Hepatocyte (in vitro differentiated cells): Measurements from ENCODE around the gene INO80B. TPM values are rescaled to one million over a fixed set of nuclear protein-coding genes. Genes with fewer than 3 reads are reported as not detected.
"Not testable (repeated sequence)": the region's sequence is repeated elsewhere in the genome, so short reads cannot be mapped to it uniquely, and the experiment has no call there.

Experiments
- DNase-seq: peaks from one replicate; pipeline ENCODE4 v3.0.0-alpha.2; 2016; ENCODE audit warnings: low spot score
- H2AFZ ChIP-seq: fragments of 200-600 bp; sonication (generic); 2 replicates; pipeline ENCODE4 v1.6.0; 2016; ENCODE audit warnings: antibody characterized with exemption, mild to moderate bottlenecking
- H3K27ac ChIP-seq: fragments of 200-600 bp; sonication (generic); 2 replicates; pipeline ENCODE4 v1.5.1; 2016; ENCODE audit warnings: mild to moderate bottlenecking
- H3K27me3 ChIP-seq: fragments of 200-600 bp; sonication (generic); 2 replicates; pipeline ENCODE4 v1.6.1; 2016
- H3K36me3 ChIP-seq: fragments of 200-600 bp; sonication (generic); replicated peaks from 2 replicates; pipeline ENCODE4 v1.5.1; 2016; ENCODE audit warnings: low read depth; ENCODE audit not compliant: insufficient read depth
- H3K4me1 ChIP-seq: fragments of 200-600 bp; sonication (generic); 2 replicates; pipeline ENCODE4 v1.5.1; 2016; ENCODE audit warnings: mild to moderate bottlenecking, moderate library complexity; ENCODE audit not compliant: insufficient read depth
- H3K4me2 ChIP-seq: fragments of 200-600 bp; sonication (generic); 2 replicates; pipeline ENCODE4 v1.6.0; 2016
- H3K4me3 ChIP-seq: fragments of 200-600 bp; sonication (generic); 2 replicates; pipeline ENCODE4 v1.5.1; 2016; ENCODE audit warnings: mild to moderate bottlenecking
- H3K79me2 ChIP-seq: fragments of 200-600 bp; sonication (generic); 2 replicates; pipeline ENCODE4 v1.6.0; 2017; ENCODE audit warnings: mild to moderate bottlenecking
- H3K9me2 ChIP-seq: fragments of 200-600 bp; sonication (generic); replicated peaks from 2 replicates; pipeline ENCODE4 v1.6.0; 2017; ENCODE audit warnings: mild to moderate bottlenecking; ENCODE audit not compliant: insufficient read depth
- H3K9me3 ChIP-seq: fragments of 200-600 bp; sonication (generic); 2 replicates; pipeline ENCODE4 v1.5.1; 2016; ENCODE audit warnings: low read depth, mild to moderate bottlenecking
- H4K20me1 ChIP-seq: fragments of 200-600 bp; sonication (generic); 2 replicates; pipeline ENCODE4 v1.6.0; 2016; ENCODE audit warnings: mild to moderate bottlenecking; ENCODE audit not compliant: insufficient read depth, poor library complexity, severe bottlenecking
- EZH2 ChIP-seq: fragments of 200-600 bp; sonication (generic); IDR thresholded peaks from 2 replicates; pipeline ENCODE4 v1.6.1; 2016; ENCODE audit warnings: antibody characterized with exemption, mild to moderate bottlenecking, borderline replicate concordance
- EZH2phosphoT487 ChIP-seq: fragments of 200-600 bp; sonication (generic); IDR thresholded peaks from one replicate; pipeline ENCODE4 v1.6.1; 2018; ENCODE audit warnings: antibody characterized with exemption, mild to moderate bottlenecking, low read depth, moderate library complexity; ENCODE audit not compliant: unreplicated experiment, severe bottlenecking
- WGBS: methylation state at CpG from one replicate; pipeline ENCODE4 v1.1.6; 2016; ENCODE audit warnings: low lambda C conversion rate; ENCODE audit errors: missing lambda C conversion rate; 5-methylcytosine and 5-hydroxymethylcytosine counted together
- polyA plus RNA-seq: library from polyadenylated mRNA; unstranded; fragments of >200 nt; fragmentation: Nextera tagmentation; extraction: Ambion mirVana; gene quantifications from 2 replicates; pipeline ENCODE4 v1.2.1, GENCODE V29; 2016
- total RNA-seq: library from RNA; depleted of rRNA; stranded (reverse); fragments of >200 nt; gene quantifications from 2 replicates; pipeline ENCODE4 v1.2.3, GENCODE V29; 2014
- TF ChIP-seq, protein P1 (sequence below): fragments of 200-600 bp; sonication (generic); IDR thresholded peaks from 2 replicates; pipeline ENCODE4 v1.5.1; 2016; ENCODE audit warnings: antibody characterized with exemption, mild to moderate bottlenecking; ENCODE audit not compliant: poor library complexity

The INO80B gene
- total and polyA plus RNA-seq, 2 experiments from 2014 or later, result 16.0 to 18.9 TPM

DNA sequence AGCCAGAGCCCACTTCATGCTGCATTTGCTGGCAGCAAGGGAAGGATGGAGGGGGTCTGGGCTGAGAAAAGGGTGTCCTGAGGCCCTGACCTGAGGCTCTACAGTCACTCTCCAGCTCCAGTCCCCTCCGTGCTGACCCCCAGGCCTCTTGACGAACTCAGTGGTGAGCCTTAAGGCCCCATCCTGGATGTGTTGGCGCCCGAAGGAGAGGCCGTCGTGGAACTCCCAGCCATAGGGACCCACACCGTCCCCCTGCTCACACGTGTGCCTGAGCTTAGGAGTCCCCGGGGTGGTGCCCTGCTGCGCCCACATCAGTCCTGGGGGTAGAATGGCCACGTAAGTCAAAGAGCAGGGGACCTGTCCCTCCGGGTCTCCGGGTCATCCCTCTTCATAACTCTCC lies 9.5 kb downstream of the INO80B start:
- H3K4me3 ChIP-seq, result peak overlapping the region; percentile 93
- no peaks in the 10 kb centered on the region for H3K9me3 ChIP-seq
- no peaks in the 10 kb centered on the region for H3K9me2 ChIP-seq
- peak overlapping the region; percentile 96 for H3K4me2 ChIP-seq
- H4K20me1 ChIP-seq, result no peaks in the 10 kb centered on the region
- TF ChIP-seq EZH2 (no peak), EZH2phosphoT487 (no peak)
- TF ChIP-seq, protein P1, sequence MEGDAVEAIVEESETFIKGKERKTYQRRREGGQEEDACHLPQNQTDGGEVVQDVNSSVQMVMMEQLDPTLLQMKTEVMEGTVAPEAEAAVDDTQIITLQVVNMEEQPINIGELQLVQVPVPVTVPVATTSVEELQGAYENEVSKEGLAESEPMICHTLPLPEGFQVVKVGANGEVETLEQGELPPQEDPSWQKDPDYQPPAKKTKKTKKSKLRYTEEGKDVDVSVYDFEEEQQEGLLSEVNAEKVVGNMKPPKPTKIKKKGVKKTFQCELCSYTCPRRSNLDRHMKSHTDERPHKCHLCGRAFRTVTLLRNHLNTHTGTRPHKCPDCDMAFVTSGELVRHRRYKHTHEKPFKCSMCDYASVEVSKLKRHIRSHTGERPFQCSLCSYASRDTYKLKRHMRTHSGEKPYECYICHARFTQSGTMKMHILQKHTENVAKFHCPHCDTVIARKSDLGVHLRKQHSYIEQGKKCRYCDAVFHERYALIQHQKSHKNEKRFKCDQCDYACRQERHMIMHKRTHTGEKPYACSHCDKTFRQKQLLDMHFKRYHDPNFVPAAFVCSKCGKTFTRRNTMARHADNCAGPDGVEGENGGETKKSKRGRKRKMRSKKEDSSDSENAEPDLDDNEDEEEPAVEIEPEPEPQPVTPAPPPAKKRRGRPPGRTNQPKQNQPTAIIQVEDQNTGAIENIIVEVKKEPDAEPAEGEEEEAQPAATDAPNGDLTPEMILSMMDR, result no peak
- no peaks in the 10 kb centered on the region for H3K27me3 ChIP-seq
- H3K79me2 ChIP-seq, result peaks cover 38% of the 10 kb centered on the region
- DNase-seq, result no peak
- H3K4me1 ChIP-seq, result peaks cover 7% of the 10 kb centered on the region
- 5% methylated on average over 13 of the region's 13 CpGs for WGBS
- H2AFZ ChIP-seq, result peak overlapping the region; percentile 95
- no peaks in the 10 kb centered on the region for H3K36me3 ChIP-seq
- peak overlapping the region; percentile 97 for H3K27ac ChIP-seq

DNA sequence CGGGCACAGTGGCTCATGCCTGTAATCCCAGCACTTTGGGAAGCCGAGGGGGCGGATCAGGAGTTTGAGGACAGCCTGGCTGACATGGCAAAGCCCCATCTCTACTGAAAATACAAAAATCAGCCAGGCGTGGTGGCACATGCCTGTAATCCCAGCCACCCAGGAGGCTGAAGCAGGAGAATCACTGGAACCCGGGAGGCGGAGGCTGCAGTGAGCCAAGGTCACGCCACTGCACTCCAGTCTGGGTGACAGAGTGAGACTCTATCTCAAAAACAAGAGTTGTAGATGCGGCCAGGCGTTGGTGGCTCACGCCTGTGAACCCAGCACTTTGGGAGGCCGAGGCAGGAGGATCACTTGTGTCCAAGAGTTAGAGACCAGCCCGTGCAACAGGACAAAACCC lies 15.9 kb downstream of the INO80B start:
- H3K4me1 ChIP-seq, result peaks cover 19% of the 10 kb centered on the region
- not testable (repeated sequence) for H3K36me3 ChIP-seq, H3K27ac ChIP-seq, H3K9me3 ChIP-seq, H3K27me3 ChIP-seq, DNase-seq, H4K20me1 ChIP-seq, H3K4me3 ChIP-seq, H3K9me2 ChIP-seq, H2AFZ ChIP-seq
- H3K79me2 ChIP-seq, result peaks cover 24% of the 10 kb centered on the region
- H3K4me2 ChIP-seq, result peak overlapping the region; percentile 90
- 97% methylated on average over 12 of the region's 12 CpGs for WGBS

DNA sequence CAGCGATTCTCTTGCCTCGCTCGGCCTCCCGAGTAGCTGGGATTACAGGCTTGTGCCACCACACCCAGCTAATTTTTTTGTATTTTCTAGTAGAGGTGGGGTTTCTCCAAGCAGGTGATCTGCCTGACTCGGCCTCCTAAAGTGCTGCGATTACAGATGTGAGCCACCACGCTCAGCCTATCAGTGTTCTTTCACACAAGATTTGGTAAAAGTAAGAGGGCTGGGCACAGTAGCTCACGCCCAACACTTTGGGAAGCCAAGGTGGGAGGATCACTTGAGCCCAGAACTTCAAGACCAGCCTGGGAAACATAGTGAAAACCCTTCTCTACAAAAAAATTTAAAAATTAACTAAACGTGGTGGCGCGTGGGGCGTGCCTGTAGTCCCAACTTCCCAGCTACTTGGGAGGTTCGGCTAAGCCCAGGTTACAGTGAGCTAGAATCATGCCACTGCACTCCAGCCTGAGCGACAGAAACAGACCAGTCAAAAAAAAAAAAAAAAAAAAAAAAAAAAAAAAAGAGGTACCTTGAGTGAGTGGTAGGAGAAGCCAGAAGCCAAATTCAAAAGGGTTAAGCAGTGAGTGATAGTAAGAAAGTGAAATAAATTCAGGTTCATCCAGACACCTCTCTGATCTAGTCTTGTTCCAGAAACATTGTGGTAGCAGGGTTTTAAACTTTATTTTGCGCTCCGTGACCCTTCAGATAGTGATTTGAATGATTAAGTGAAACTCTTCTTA lies 16.6 kb downstream of the INO80B start:
- H3K4me1 ChIP-seq, result peaks cover 19% of the 10 kb centered on the region
- H3K4me3 ChIP-seq, result peak overlapping the region; percentile 52
- H3K4me2 ChIP-seq, result peak overlapping the region; percentile 90
- H2AFZ ChIP-seq, result peak overlapping the region; percentile 96
- H3K79me2 ChIP-seq, result peaks cover 17% of the 10 kb centered on the region
- no peaks in the 10 kb centered on the region for H4K20me1 ChIP-seq
- H3K9me2 ChIP-seq, result no peaks in the 10 kb centered on the region
- H3K27ac ChIP-seq, result peak overlapping the region; percentile 97
- TF ChIP-seq EZH2, result no peak
- no peak for TF ChIP-seq EZH2phosphoT487
- TF ChIP-seq, protein P1, result no peak
- 61% methylated on average over 16 of the region's 16 CpGs for WGBS
- H3K9me3 ChIP-seq, result no peaks in the 10 kb centered on the region
- DNase-seq, result no peak
- no peaks in the 10 kb centered on the region for H3K36me3 ChIP-seq
- H3K27me3 ChIP-seq, result no peaks in the 10 kb centered on the region

- peak within 1 kb of the TSS; percentile 97 for H3K27ac ChIP-seq
- no peaks in the 10 kb centered on the region for H3K27me3 ChIP-seq
- no peaks in the 10 kb centered on the region for H3K9me2 ChIP-seq
- H3K4me2 ChIP-seq, result peak within 1 kb of the TSS; percentile 90
- peaks cover 17% of the 10 kb centered on the region for H3K79me2 ChIP-seq
- under 1% methylated on average over 65 of the region's 66 CpGs for WGBS
- H3K4me1 ChIP-seq, result peaks cover 19% of the 10 kb centered on the region
- TF ChIP-seq, protein P1, result no peak
- TF ChIP-seq EZH2phosphoT487 (no peak), EZH2 (no peak)
- H3K4me3 ChIP-seq, result peak within 1 kb of the TSS; percentile 52
- DNase-seq, result peak; percentile 93
- H2AFZ ChIP-seq, result peak within 1 kb of the TSS; percentile 96
- no peaks in the 10 kb centered on the region for H3K9me3 ChIP-seq
- H4K20me1 ChIP-seq, result no peaks in the 10 kb centered on the region
- H3K36me3 ChIP-seq, result no peaks in the 10 kb centered on the region
Measured at GRCh38 chr2:74472086-74472944, 17.4 kb downstream of the INO80B start, which contains the start of gene MRPL53. TSS of gene MRPL53 (minus strand) at chr2:74472680. CDS start at chr2:74472660, 20 bp downstream.
